Immature natural killer cell (primary cell): Measurements from ENCODE around the gene PDE4D. TPM values are rescaled to one million over a fixed set of nuclear protein-coding genes. Genes with fewer than 3 reads are reported as not detected.

Source experiments
- DNase-seq, 3 donors: peaks; one replicate each; pipeline ENCODE4 v3.0.0; 2022; ENCODE audit warnings: mixed read lengths in 1 of 3
- H3K27ac Mint-ChIP-seq, 6 donors: one replicate each; pipeline ENCODE4 v1.8.0; 2020; ENCODE audit warnings: mixed read lengths in 6 of 6, mild to moderate bottlenecking in 5 of 6, inconsistent platforms in 4 of 6, moderate library complexity in 3 of 6
- H3K27me3 Mint-ChIP-seq, 3 donors: one replicate each; pipeline ENCODE4 v1.8.0; 2020 to 2021; ENCODE audit warnings: low read depth in 3 of 3, mild to moderate bottlenecking in 3 of 3, mixed read lengths in 3 of 3, moderate library complexity in 3 of 3, inconsistent platforms in 1 of 3
- H3K36me3 Mint-ChIP-seq, 3 donors: one replicate each; pipeline ENCODE4 v1.8.0; 2020; ENCODE audit warnings: mixed read lengths in 3 of 3, inconsistent platforms in 2 of 3, mild to moderate bottlenecking in 2 of 3
- H3K4me1 Mint-ChIP-seq, 2 donors: one replicate each; pipeline ENCODE4 v1.8.0; 2020; ENCODE audit warnings: inconsistent platforms in 2 of 2, mild to moderate bottlenecking in 2 of 2, mixed read lengths in 2 of 2, moderate library complexity in 1 of 2
- H3K4me3 Mint-ChIP-seq, 5 donors: one replicate each; pipeline ENCODE4 v1.8.0; 2020; ENCODE audit warnings: mild to moderate bottlenecking in 5 of 5, mixed read lengths in 5 of 5, inconsistent platforms in 3 of 5, moderate library complexity in 3 of 5
- H3K9me3 Mint-ChIP-seq, 6 donors: one replicate each; pipeline ENCODE4 v1.8.0; 2020; ENCODE audit warnings: mild to moderate bottlenecking in 6 of 6, mixed read lengths in 6 of 6, inconsistent platforms in 4 of 6, moderate library complexity in 3 of 6
- polyA plus RNA-seq, 3 donors: library from polyadenylated mRNA; unstranded; fragments of 300-500 nt; fragmentation: Illumina TruSeq; gene quantifications; one replicate each; pipeline ENCODE4 v1.2.3, GENCODE V29; 2021

Gene PDE4D
- polyA plus RNA-seq, 3 donors from 2014 or later = 10.7 to 15.4 (median 12.6) TPM

DNA sequence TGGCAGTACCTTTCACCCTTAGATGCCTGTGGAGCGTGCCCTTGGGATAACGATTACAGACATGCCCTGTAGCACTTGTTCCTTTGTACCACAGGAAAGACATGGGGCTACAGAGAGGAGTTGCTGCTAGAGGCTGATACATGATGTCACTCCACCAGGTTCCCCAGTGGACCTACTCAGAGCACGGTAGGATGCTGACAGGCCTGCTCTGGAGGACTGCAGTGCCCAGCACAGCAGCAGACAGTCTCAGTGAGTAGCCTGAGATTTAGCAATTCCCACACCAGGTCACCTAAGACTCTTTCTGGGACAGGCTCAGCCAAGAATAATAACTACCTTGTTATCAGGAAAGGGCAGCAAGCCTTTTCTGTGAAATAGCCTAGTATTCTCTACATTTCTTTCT is 28.8 kb downstream of the PDE4D start:
- DNase-seq = no peak
- Mint-ChIP-seq H3K27ac (no peak overlapping the region), H3K4me3 (no peak overlapping the region), H3K27me3 (peaks cover 0 to 3% (median 3%) of the 10 kb centered on the region in 3 donors), H3K4me1 (no peaks in the 10 kb centered on the region), H3K9me3 (peaks cover 0 to 4% (median 0%) of the 10 kb centered on the region in 6 donors), H3K36me3 (no peaks in the 10 kb centered on the region)

DNA sequence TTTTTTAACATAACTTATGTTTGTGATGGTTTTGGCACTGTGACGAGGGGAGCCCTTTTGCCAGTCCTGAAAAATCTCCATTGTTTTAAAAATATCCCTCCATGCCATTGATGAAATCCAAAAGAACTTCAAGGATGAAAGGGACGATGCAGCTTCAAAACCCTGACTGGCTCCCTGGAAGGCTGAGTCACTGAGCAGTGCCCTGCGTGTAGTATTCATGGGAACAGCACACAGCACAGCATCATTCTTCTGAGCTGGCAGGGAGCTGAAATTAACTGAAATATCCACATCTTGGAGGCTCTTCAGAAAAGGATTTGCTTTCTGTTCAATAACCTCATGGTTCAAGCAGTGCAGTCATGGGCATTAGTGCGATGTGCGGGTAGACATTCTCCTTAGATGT is 29.7 kb downstream of the PDE4D start:
- H3K27me3 Mint-ChIP-seq = peaks cover 0 to 3% (median 0%) of the 10 kb centered on the region in 3 donors
- no peak for DNase-seq
- H3K4me1 Mint-ChIP-seq = no peaks in the 10 kb centered on the region
- peaks cover 0 to 6% (median 0%) of the 10 kb centered on the region in 6 donors for H3K9me3 Mint-ChIP-seq
- H3K27ac Mint-ChIP-seq = no peak overlapping the region
- no peaks in the 10 kb centered on the region for H3K36me3 Mint-ChIP-seq
- H3K4me3 Mint-ChIP-seq = no peak overlapping the region

DNA sequence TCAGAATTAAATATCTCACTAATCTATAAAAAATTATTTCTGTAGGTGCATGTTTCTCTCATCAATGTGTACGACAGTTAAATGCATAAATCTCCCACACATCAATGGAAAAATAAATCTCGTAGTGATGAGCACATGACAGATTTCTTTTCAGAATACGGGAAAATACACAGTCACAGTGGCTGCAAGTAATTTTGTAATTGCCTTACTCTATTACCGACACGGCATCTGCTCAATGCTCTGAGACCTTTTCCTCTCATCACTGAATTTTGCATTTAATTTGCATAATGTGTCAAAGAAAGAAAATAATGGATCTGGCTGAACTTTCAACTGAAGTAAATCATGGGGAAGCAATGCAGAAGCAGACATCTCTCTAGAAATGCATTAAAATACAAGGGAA is 37.2 kb downstream of the PDE4D start:
- H3K27ac Mint-ChIP-seq = no peak overlapping the region
- no peaks in the 10 kb centered on the region for H3K36me3 Mint-ChIP-seq
- H3K9me3 Mint-ChIP-seq = peaks cover 0 to 8% (median 1%) of the 10 kb centered on the region in 6 donors
- H3K4me1 Mint-ChIP-seq = no peaks in the 10 kb centered on the region
- peaks cover 0 to 2% (median 0%) of the 10 kb centered on the region in 3 donors for H3K27me3 Mint-ChIP-seq
- no peak overlapping the region for H3K4me3 Mint-ChIP-seq
- no peak for DNase-seq

DNA sequence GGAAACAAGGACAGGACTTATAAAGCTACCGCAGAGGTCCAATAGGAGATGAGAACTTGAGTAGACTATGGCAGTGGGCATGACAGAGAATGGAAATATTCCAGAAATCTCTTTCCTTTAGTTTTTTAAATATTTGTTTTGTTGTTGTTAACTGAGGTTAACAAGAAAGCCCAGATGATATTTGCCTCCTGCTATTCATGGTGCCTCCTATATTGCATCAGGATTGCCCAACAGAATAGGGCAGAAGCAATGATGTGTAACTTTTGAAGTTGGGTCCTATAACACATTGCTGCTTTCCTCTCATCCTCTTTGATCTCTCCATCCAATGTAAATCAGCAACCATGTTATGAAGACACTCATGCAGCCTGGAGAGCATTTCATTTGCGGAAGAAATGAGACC is 42.8 kb downstream of the PDE4D start:
- no peak for DNase-seq
- Mint-ChIP-seq H3K27ac (no peak overlapping the region), H3K27me3 (peaks cover 0 to 4% (median 3%) of the 10 kb centered on the region in 3 donors), H3K9me3 (no peaks in the 10 kb centered on the region), H3K36me3 (no peaks in the 10 kb centered on the region), H3K4me1 (no peaks in the 10 kb centered on the region), H3K4me3 (no peak overlapping the region)

DNA sequence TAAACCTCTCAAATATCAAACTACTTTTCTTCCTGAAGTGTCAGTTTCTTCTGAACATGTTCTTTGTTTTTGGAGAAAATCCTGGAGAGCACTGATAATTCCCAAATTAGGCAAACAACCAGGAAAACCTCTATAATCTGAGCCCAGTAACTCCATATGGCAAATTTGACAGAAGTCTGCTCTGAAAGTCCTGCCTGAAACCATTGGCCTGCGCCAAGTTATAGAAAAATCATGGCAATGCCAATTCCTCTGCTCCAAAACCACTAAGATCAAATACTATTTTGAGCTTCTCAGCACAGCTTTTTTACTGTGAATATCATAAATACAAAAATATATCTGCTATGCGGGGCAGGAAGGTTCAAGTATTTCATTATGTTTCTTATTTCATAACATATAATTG is 45.9 kb downstream of the PDE4D start:
- H3K9me3 Mint-ChIP-seq = peaks cover 0 to 3% (median 0%) of the 10 kb centered on the region in 6 donors
- no peaks in the 10 kb centered on the region for H3K36me3 Mint-ChIP-seq
- H3K4me1 Mint-ChIP-seq = no peaks in the 10 kb centered on the region
- H3K27me3 Mint-ChIP-seq = peaks cover 0 to 3% (median 2%) of the 10 kb centered on the region in 3 donors
- H3K4me3 Mint-ChIP-seq = no peak overlapping the region
- no peak for DNase-seq
- H3K27ac Mint-ChIP-seq = no peak overlapping the region

DNA sequence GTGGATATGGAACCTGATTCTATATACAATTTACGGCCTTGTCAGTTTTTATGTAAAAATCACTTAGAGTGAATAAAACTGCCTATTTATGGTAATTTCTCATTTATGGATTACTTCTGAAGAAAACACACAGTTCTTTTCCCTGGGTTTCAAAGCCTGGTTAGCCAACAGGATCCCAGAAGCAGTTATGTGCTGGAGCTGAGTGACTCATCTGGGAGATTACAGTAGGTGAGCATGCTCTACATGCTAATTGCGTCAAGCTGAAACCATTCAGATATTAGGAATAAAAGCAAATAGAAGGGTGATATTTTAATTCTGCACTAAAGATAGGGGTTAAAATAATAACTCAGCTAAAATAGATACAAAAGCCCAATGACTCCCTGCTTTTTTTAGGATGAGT is 47.8 kb downstream of the PDE4D start:
- H3K4me3 Mint-ChIP-seq = no peak overlapping the region
- H3K27me3 Mint-ChIP-seq = peaks cover 0 to 3% (median 2%) of the 10 kb centered on the region in 3 donors
- DNase-seq = no peak
- H3K27ac Mint-ChIP-seq = no peak overlapping the region
- H3K9me3 Mint-ChIP-seq = peaks cover 0 to 3% (median 0%) of the 10 kb centered on the region in 6 donors
- no peaks in the 10 kb centered on the region for H3K36me3 Mint-ChIP-seq
- H3K4me1 Mint-ChIP-seq = no peaks in the 10 kb centered on the region

DNA sequence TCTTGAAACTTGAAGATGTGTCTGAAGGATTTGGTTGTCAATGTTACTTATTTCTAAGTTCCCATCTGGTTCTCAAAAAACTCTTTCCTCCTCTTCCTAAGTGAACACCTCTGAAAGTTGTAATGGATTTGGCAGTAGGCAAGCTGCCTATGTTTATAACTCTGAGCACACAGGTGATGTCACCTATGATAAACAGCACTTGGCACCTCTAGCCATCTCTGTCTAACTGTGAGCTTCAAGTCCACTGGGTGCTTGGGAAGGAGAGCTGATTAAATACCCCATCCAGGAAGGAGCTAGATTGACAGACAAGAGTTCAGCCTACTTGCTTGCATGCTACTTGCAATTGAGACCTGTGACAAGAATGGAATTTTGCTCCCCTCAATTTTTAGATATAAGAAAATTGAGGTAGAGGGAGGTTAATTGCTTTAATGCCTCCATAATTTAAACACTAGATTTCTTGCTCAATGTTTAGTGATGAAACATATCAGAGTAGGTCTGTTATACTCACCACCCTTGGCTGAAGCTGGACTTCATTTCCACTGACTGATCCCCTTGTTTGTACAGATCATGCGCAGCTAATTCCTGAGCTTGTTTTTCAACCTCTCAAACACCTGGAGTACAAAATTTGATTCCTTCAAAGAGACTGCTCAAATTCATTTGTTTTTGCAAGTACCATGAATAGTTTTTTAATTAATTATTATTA is 49.9 kb downstream of the PDE4D start:
- Mint-ChIP-seq H3K4me3 (no peak overlapping the region), H3K27ac (no peak overlapping the region), H3K36me3 (no peaks in the 10 kb centered on the region), H3K4me1 (no peaks in the 10 kb centered on the region), H3K9me3 (peaks cover 0 to 5% (median 0%) of the 10 kb centered on the region in 6 donors), H3K27me3 (peaks cover 0 to 5% (median 4%) of the 10 kb centered on the region in 3 donors)
- DNase-seq = no peak

DNA sequence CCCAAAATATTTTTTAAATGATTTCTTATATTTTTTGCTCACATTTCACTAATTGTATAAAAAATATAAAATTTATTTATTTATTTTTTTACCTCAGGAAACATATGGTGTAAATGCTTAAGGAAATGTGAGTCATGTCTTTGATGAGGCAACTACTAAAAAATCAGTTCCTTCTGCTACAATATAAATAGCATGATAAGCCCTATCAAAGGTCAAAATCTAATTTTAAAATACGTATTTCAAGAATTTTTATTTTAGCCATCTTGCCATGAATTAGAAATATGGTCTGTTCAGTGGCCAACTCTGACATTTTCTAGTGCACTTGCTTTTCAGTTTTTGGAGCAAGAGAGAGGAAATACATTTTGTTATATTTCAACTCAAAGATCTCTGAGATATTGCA is 50.5 kb downstream of the PDE4D start:
- DNase-seq = no peak
- H3K27ac Mint-ChIP-seq = no peak overlapping the region
- H3K36me3 Mint-ChIP-seq = no peaks in the 10 kb centered on the region
- peaks cover 0 to 5% (median 0%) of the 10 kb centered on the region in 6 donors for H3K9me3 Mint-ChIP-seq
- no peaks in the 10 kb centered on the region for H3K4me1 Mint-ChIP-seq
- peaks cover 0 to 5% (median 4%) of the 10 kb centered on the region in 3 donors for H3K27me3 Mint-ChIP-seq
- H3K4me3 Mint-ChIP-seq = no peak overlapping the region

DNA sequence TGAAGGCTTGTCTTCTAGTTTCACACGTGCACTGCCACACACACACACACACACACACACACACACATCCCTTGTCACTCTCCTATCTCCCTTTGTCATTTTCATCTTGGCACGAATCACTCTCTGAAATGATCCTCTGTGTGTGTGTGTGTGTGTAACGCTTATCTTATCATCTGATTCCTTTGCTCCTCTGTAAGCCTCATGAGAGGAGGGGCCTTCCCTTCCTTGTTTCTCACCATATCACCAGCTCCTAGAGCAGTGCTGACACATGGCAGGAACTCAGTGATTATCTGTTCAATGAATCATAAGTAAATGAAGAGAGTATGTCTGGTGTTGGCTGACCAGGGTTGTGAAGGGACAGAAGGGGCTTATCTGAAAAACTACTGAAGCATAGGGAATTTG is 53.3 kb downstream of the PDE4D start:
- H3K4me3 Mint-ChIP-seq = no peak overlapping the region
- no peaks in the 10 kb centered on the region for H3K4me1 Mint-ChIP-seq
- H3K27ac Mint-ChIP-seq = no peak overlapping the region
- H3K9me3 Mint-ChIP-seq = peaks cover 0 to 5% (median 0%) of the 10 kb centered on the region in 6 donors
- peaks cover 0 to 4% (median 3%) of the 10 kb centered on the region in 3 donors for H3K27me3 Mint-ChIP-seq
- H3K36me3 Mint-ChIP-seq = no peaks in the 10 kb centered on the region
- DNase-seq = no peak

DNA sequence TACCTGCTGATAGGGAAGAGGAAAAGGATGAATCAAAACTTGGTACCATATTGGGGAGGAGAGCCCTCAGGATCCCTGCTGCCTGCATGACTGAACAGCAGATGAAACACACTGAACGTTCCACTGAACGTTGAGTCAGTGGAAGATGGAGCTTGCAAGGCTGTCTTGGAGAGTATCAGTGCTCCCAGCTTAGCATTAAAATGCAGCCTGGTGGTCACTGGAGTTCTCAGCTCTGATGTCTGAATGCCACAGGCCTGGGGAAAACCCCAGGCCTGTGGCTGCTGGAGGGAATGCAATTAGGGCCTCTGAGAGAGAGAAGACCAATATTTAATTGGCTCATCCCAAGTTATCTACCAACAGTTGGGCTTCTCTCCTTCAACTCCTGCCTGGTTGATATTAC is 54.5 kb downstream of the PDE4D start:
- no peak overlapping the region for H3K4me3 Mint-ChIP-seq
- peaks cover 0 to 4% (median 3%) of the 10 kb centered on the region in 3 donors for H3K27me3 Mint-ChIP-seq
- no peaks in the 10 kb centered on the region for H3K4me1 Mint-ChIP-seq
- peaks cover 0 to 3% (median 0%) of the 10 kb centered on the region in 6 donors for H3K9me3 Mint-ChIP-seq
- no peaks in the 10 kb centered on the region for H3K36me3 Mint-ChIP-seq
- DNase-seq = no peak
- H3K27ac Mint-ChIP-seq = no peak overlapping the region

DNA sequence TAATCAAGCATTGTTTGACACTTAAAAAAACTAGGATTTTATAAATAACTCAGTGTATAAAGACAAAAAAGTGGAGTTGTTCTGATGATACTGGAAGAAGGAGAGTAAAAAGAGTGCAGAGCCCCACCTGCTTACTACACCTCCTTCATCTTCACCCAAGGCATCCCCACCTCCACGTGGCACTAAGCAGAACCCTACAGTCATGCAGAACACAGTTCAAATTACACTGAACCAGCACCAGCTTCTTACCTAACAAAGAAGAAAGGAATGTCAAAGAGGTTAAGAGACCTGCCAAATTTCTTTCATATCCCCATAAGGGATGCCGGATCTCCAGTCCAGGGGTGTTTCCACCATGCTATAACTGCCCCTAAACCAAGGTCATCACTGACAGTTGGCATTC is 55.5 kb downstream of the PDE4D start:
- peaks cover 0 to 3% (median 0%) of the 10 kb centered on the region in 6 donors for H3K9me3 Mint-ChIP-seq
- DNase-seq = no peak
- H3K4me3 Mint-ChIP-seq = no peak overlapping the region
- H3K4me1 Mint-ChIP-seq = no peaks in the 10 kb centered on the region
- no peak overlapping the region for H3K27ac Mint-ChIP-seq
- no peaks in the 10 kb centered on the region for H3K36me3 Mint-ChIP-seq
- H3K27me3 Mint-ChIP-seq = peaks cover 0 to 5% (median 3%) of the 10 kb centered on the region in 3 donors

DNA sequence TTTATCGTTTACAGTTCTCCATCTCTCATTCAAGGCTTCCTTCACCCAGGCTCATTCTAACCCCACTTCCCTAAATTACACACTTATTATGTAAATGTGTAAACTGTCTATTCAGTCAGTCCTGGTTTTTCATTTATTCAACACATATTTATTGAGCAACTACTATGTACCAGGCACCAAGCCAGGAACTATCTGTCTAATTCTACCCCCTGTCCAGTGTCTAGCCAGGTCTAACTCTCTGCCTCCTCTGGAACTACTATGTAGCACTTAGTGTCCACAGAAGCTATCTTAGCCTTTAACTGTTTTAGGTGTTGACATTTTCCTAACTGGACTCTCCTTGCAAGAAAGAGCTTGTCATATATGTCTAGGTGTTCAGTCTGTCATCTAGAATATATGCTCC is 56.5 kb downstream of the PDE4D start:
- H3K36me3 Mint-ChIP-seq = no peaks in the 10 kb centered on the region
- peaks cover 0 to 3% (median 0%) of the 10 kb centered on the region in 6 donors for H3K9me3 Mint-ChIP-seq
- H3K4me1 Mint-ChIP-seq = no peaks in the 10 kb centered on the region
- peaks cover 0 to 7% (median 3%) of the 10 kb centered on the region in 3 donors for H3K27me3 Mint-ChIP-seq
- no peak overlapping the region for H3K27ac Mint-ChIP-seq
- no peak for DNase-seq
- H3K4me3 Mint-ChIP-seq = no peak overlapping the region

DNA sequence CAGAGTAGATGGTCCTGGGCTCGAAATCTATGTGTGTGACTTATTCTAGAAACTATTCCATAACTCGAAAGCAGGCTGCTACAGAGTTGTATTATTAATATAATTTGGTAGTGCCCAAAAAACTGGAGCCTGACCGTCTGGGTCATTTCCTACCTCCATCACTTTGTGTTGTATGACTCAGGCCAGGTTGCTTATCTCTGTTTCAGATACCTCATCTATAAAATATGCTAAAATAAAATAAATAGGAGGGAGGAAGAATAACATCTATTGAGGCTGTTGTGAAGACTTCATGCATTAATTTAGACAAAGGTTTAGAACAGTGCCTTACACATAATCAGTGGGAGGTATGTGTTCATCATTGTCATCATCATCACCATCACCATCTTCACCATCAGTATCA is 57.7 kb downstream of the PDE4D start:
- Mint-ChIP-seq H3K36me3 (no peaks in the 10 kb centered on the region), H3K27me3 (peaks cover 0 to 5% (median 4%) of the 10 kb centered on the region in 3 donors), H3K27ac (no peak overlapping the region), H3K9me3 (peaks cover 0 to 3% (median 0%) of the 10 kb centered on the region in 6 donors), H3K4me3 (no peak overlapping the region), H3K4me1 (no peaks in the 10 kb centered on the region)
- DNase-seq = no peak

DNA sequence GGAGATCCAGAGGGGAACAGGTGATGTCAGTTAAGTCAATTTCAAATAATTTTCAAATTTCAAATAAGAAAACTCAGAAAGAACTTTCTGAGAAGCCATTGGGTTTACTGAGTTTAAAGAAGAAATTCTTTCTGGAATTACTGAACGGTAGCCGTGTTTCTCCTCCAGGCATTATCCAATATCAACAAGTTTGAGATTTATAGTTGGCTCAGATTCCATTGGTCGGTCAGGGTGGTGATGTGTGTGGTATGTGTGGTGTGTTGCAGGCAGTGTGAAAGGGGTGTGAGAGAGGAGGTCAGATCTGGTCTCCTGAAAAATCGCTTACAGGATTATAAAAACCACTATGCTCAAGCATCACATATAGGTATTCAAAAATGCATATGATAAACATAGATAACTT is 60.1 kb downstream of the PDE4D start:
- Mint-ChIP-seq H3K36me3 (no peaks in the 10 kb centered on the region), H3K4me3 (no peak overlapping the region)

More for the DNA sequence above, 60.1 kb downstream of the PDE4D start:
- H3K9me3 Mint-ChIP-seq = peaks cover 0 to 2% (median 0%) of the 10 kb centered on the region in 6 donors
- DNase-seq = no peak
- no peak overlapping the region for H3K27ac Mint-ChIP-seq
- H3K27me3 Mint-ChIP-seq = peaks cover 0 to 6% (median 3%) of the 10 kb centered on the region in 3 donors
- no peaks in the 10 kb centered on the region for H3K4me1 Mint-ChIP-seq
